ENCODE results near the gene C1R.

C1R gene

GRCh38 chr12:7096006-7096932 is 4.0 kb upstream of the C1R start:
- ATAC-seq, result no peak

- no peak for ATAC-seq
These were observed 1.6 kb upstream of the C1R start for GRCh38 chr12:7093892-7094291.

GRCh38 chr12:7093486-7093885 is 1.2 kb upstream of the C1R start:
- no peak for ATAC-seq

- no peak for ATAC-seq
These were observed 778 bp upstream of the C1R start for GRCh38 chr12:7092986-7093460.

- ATAC-seq, result no peak
These were observed 501 bp downstream of the C1R start for GRCh38 chr12:7091660-7092228.

GRCh38 chr12:7091171-7091570 is 1.1 kb downstream of the C1R start:
- no peak for ATAC-seq

GRCh38 chr12:7090222-7090998 is 1.8 kb downstream of the C1R start:
- no peak for ATAC-seq

GRCh38 chr12:7089196-7089871 is 2.9 kb downstream of the C1R start:
- ATAC-seq, result no peak

- no peak for ATAC-seq
These were observed 9.1 kb downstream of the C1R start for GRCh38 chr12:7083125-7083524.

GRCh38 chr12:7081037-7081436 is 11.2 kb downstream of the C1R start:
- ATAC-seq, result no peak

- no peak for ATAC-seq
These were observed 12.5 kb downstream of the C1R start for GRCh38 chr12:7079826-7080125.

GRCh38 chr12:7078163-7078562 is 14.1 kb downstream of the C1R start:
- ATAC-seq, result no peak

- no peak for ATAC-seq
These were observed 15.8 kb downstream of the C1R start for GRCh38 chr12:7076493-7076892.

- ATAC-seq, result no peak
These were observed 16.3 kb downstream of the C1R start for GRCh38 chr12:7075939-7076338.

GRCh38 chr12:7075518-7075917 is 16.7 kb downstream of the C1R start:
- no peak for ATAC-seq

GRCh38 chr12:7073946-7074345 is 18.3 kb downstream of the C1R start:
- no peak for ATAC-seq

- ATAC-seq, result no peak
These were observed 19.7 kb downstream of the C1R start for GRCh38 chr12:7072554-7072953.

GRCh38 chr12:7072035-7072434 is 20.2 kb downstream of the C1R start:
- ATAC-seq, result no peak

- no peak for ATAC-seq
These were observed 22.9 kb downstream of the C1R start for GRCh38 chr12:7069386-7069785.

- ATAC-seq, result no peak
These were observed 23.3 kb downstream of the C1R start for GRCh38 chr12:7068994-7069346.

GRCh38 chr12:7068240-7068993 is 23.8 kb downstream of the C1R start:
- ATAC-seq, result no peak

GRCh38 chr12:7067096-7067495 is 25.1 kb downstream of the C1R start:
- ATAC-seq, result no peak
